22Rv1 (cell line): ENCODE results near the gene TMEM106B.
A peak's percentile ranks its signal among the peaks of the same experiment; 100 is the strongest.
"Not testable (repeated sequence)": the region's sequence is repeated elsewhere in the genome, so short reads cannot be mapped to it uniquely, and the experiment has no call there.

Experiments used
- H3K27ac ChIP-seq: fragments of 450-650 bp; 2 replicates; pipeline ENCODE4 v1.5.1; 2017
- ZFX ChIP-seq: fragments of 450-650 bp; IDR thresholded peaks from 2 replicates; pipeline ENCODE4 v1.6.1; 2017; ENCODE audit warnings: antibody characterized with exemption, borderline replicate concordance
- TF ChIP-seq, protein P1 (sequence below): fragments of 450-650 bp; IDR thresholded peaks from 2 replicates; pipeline ENCODE4 v1.5.1; 2017; ENCODE audit warnings: mild to moderate bottlenecking

Gene TMEM106B

GRCh38 chr7:12220389-12221046 lies 9.4 kb downstream of the TMEM106B start:
- TF ChIP-seq, protein P1, sequence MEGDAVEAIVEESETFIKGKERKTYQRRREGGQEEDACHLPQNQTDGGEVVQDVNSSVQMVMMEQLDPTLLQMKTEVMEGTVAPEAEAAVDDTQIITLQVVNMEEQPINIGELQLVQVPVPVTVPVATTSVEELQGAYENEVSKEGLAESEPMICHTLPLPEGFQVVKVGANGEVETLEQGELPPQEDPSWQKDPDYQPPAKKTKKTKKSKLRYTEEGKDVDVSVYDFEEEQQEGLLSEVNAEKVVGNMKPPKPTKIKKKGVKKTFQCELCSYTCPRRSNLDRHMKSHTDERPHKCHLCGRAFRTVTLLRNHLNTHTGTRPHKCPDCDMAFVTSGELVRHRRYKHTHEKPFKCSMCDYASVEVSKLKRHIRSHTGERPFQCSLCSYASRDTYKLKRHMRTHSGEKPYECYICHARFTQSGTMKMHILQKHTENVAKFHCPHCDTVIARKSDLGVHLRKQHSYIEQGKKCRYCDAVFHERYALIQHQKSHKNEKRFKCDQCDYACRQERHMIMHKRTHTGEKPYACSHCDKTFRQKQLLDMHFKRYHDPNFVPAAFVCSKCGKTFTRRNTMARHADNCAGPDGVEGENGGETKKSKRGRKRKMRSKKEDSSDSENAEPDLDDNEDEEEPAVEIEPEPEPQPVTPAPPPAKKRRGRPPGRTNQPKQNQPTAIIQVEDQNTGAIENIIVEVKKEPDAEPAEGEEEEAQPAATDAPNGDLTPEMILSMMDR = no peak
- no peak for TF ChIP-seq ZFX
- peak overlapping the region; percentile 31 for H3K27ac ChIP-seq

- no peak overlapping the region for H3K27ac ChIP-seq
- TF ChIP-seq, protein P1 = no peak
- no peak for TF ChIP-seq ZFX
Measured at GRCh38 chr7:12221414-12221813, 10.3 kb downstream of the TMEM106B start.

GRCh38 chr7:12222889-12223579 lies 11.9 kb downstream of the TMEM106B start:
- TF ChIP-seq, protein P1 = no peak
- no peak for TF ChIP-seq ZFX
- H3K27ac ChIP-seq = no peak overlapping the region

DNA sequence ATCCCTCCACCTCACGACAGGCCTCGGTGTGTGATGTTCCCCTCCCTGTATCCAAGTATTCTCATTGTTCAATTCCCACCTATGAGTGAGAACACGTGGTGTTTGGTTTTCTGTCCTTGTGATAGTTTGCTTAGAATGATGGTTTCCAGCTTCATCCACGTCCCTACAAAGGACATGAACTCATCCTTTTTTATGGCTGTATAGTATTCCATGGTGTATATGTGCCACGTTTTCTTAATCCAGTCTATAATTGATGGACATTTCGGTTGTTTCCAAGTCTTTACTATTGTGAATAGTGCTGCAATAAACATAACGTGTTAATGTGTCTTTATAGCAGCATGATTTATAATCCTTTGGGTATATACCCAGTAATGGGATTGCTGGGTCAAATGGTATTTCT lies 13.9 kb downstream of the TMEM106B start:
- not testable (repeated sequence) for H3K27ac ChIP-seq

- H3K27ac ChIP-seq = no peak overlapping the region
- TF ChIP-seq, protein P1 = no peak
- no peak for TF ChIP-seq ZFX
Measured at GRCh38 chr7:12226756-12227155, 15.7 kb downstream of the TMEM106B start.

DNA sequence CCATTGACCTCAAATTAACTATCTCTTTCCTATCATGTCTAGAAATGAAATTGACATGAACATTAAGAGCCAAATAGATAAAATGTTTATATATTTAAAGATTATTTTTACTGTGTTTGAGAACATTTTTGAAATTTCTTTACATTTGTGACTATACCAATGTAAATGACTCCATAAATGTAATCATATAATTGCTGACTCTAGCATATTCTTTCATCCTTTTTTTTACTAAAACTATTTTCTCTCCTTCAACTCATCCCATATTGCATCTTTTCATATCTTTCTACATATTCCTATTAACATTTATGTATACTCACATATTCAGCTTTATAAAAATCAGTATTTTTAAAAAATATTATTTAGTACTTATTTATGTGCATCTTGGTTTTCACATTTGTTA lies 16.9 kb downstream of the TMEM106B start:
- H3K27ac ChIP-seq = no peak overlapping the region
- TF ChIP-seq, protein P1 = no peak
- no peak for TF ChIP-seq ZFX

DNA sequence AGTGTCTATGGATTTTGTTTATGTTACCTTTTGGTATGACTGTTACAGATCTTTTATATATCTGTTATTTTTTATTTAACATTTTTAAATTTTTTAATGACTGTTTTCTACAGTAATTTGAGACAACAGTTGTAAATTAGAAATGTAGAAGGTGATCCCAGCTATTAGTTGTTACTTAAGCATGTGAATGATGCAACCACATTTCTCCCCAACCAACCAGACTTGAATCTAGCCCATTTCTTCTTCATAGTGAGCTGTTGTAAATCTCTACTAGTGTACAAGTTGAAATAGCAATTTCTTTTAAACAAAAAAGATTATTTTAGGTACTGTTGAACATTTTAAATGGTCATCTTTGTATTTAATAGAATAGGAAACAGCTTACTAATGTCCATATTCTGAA lies 18.0 kb downstream of the TMEM106B start:
- no peak for TF ChIP-seq ZFX
- TF ChIP-seq, protein P1 = no peak
- H3K27ac ChIP-seq = no peak overlapping the region
